ENCODE results near the gene MEGF11. TPM values are rescaled to one million over a fixed set of nuclear protein-coding genes. Genes with fewer than 3 reads are reported as not detected.
A peak's percentile ranks its signal among the peaks of the same experiment; 100 is the strongest.
"Not testable (repeated sequence)": the region's sequence is repeated elsewhere in the genome, so short reads cannot be mapped to it uniquely, and the experiment has no call there.

Gene MEGF11
- total RNA-seq, 4 donors from 2014 or later = 0.20 TPM; not detected in 3

GRCh38 chr15:66014022-66014421 is 239.5 kb downstream of the MEGF11 start:
- Histone ChIP-seq H3K9me3 (no peaks in the 10 kb centered on the region), H3K27ac (no peak overlapping the region), H3K4me3 (replicated peaks in 1 of 3) (no peak overlapping the region), H3K4me1 (no peaks in the 10 kb centered on the region), H3K36me3 (no peaks in the 10 kb centered on the region), H3K27me3 (no peaks in the 10 kb centered on the region)
- TF ChIP-seq CTCF (IDR thresholded peaks at IDR 0.05) = no peak
- TF ChIP-seq POLR2A (IDR thresholded peaks at IDR 0.05) = no peak
- intact Hi-C loops (cut with DNase I) = no loop called here
- 83 to 84% methylated on average over 5 of the region's 5 CpGs for WGBS, 2 donors
- no peak for DNase-seq

GRCh38 chr15:66008940-66009562 is 244.5 kb downstream of the MEGF11 start:
- intact Hi-C loops (cut with DNase I) = no loop called here
- DNase-seq = no peak
- Histone ChIP-seq H3K4me1 (no peaks in the 10 kb centered on the region), H3K27me3 (no peaks in the 10 kb centered on the region), H3K9me3 (no peaks in the 10 kb centered on the region), H3K4me3 (replicated peaks in 1 of 3) (no peak overlapping the region), H3K36me3 (no peaks in the 10 kb centered on the region), H3K27ac (no peak overlapping the region)
- no peak for TF ChIP-seq POLR2A (IDR thresholded peaks at IDR 0.05)
- no peak for TF ChIP-seq CTCF (IDR thresholded peaks at IDR 0.05)
- 39 to 42% methylated on average over 3 of the region's 3 CpGs for WGBS, 2 donors

GRCh38 chr15:66007663-66008262 is 245.8 kb downstream of the MEGF11 start:
- H3K4me1 ChIP-seq = no peaks in the 10 kb centered on the region
- DNase-seq = no peak
- H3K4me3 ChIP-seq (replicated peaks in 1 of 3) = no peak overlapping the region
- no peaks in the 10 kb centered on the region for H3K36me3 ChIP-seq
- TF ChIP-seq POLR2A (IDR thresholded peaks at IDR 0.05) (no peak), CTCF (IDR thresholded peaks at IDR 0.05) (no peak)
- H3K27ac ChIP-seq = no peak overlapping the region
- no peaks in the 10 kb centered on the region for H3K27me3 ChIP-seq
- intact Hi-C loops (cut with DNase I) = no loop called here
- no peaks in the 10 kb centered on the region for H3K9me3 ChIP-seq

GRCh38 chr15:66006986-66007385 is 246.6 kb downstream of the MEGF11 start:
- TF ChIP-seq POLR2A (IDR thresholded peaks at IDR 0.05) (no peak), CTCF (IDR thresholded peaks at IDR 0.05) (no peak)
- intact Hi-C loops (cut with DNase I) = no loop called here
- DNase-seq = no peak

GRCh38 chr15:66004618-66005262 is 248.8 kb downstream of the MEGF11 start:
- TF ChIP-seq POLR2A (IDR thresholded peaks at IDR 0.05) = no peak
- TF ChIP-seq CTCF (IDR thresholded peaks at IDR 0.05) = no peak
- Histone ChIP-seq H3K36me3 (no peaks in the 10 kb centered on the region), H3K27me3 (no peaks in the 10 kb centered on the region), H3K9me3 (no peaks in the 10 kb centered on the region), H3K27ac (no peak overlapping the region), H3K4me1 (no peaks in the 10 kb centered on the region), H3K4me3 (replicated peaks in 1 of 3) (no peak overlapping the region)
- intact Hi-C loops (cut with DNase I) = no loop called here
- DNase-seq = peak; percentile 8 to 31
- WGBS, 2 donors = 40 to 41% methylated on average over 6 of the region's 6 CpGs

More at GRCh38 chr15:66006986-66007385, 246.6 kb downstream of the MEGF11 start:
- no peaks in the 10 kb centered on the region for H3K4me1 ChIP-seq
- WGBS, 2 donors = 70 to 73% methylated on average over 7 of the region's 7 CpGs
- H3K27me3 ChIP-seq = no peaks in the 10 kb centered on the region
- no peak overlapping the region for H3K4me3 ChIP-seq (replicated peaks in 1 of 3)
- no peak overlapping the region for H3K27ac ChIP-seq
- no peaks in the 10 kb centered on the region for H3K36me3 ChIP-seq
- no peaks in the 10 kb centered on the region for H3K9me3 ChIP-seq

- H3K36me3 ChIP-seq; H3K4me1 ChIP-seq; H3K27me3 ChIP-seq; H3K4me3 ChIP-seq (replicated peaks in 1 of 3); intact Hi-C loops (cut with DNase I); H3K9me3 ChIP-seq; DNase-seq; H3K27ac ChIP-seq: not testable (repeated sequence)
- 87 to 88% methylated on average over 4 of the region's 4 CpGs for WGBS, 2 donors
These were observed 250.4 kb downstream of the MEGF11 start for GRCh38 chr15:66003129-66003528.
